ENCODE results near the gene TAS2R60. TPM values are rescaled to one million over a fixed set of nuclear protein-coding genes. Genes with fewer than 3 reads are reported as not detected.

Gene TAS2R60
- total RNA-seq, 1 experiment from 2014 or later: not detected

GRCh38 chr7:143460271-143460979, 17.2 kb downstream of the TAS2R60 start:
- no peak for DNase-seq (ENCODE audit: low spot score)

GRCh38 chr7:143462045-143462444, 18.8 kb downstream of the TAS2R60 start:
- H3K27ac ChIP-seq (ENCODE audit: low read depth, low read length, poor library complexity, severe bottlenecking): no peak overlapping the region
- no peaks in the 10 kb centered on the region for H3K36me3 ChIP-seq (ENCODE audit: insufficient read depth, low read length, poor library complexity, severe bottlenecking)
- BruUV-seq (replicated peaks): no TSS peak
- no peak for DNase-seq (ENCODE audit: low spot score)
- intact Hi-C loops (cut with micrococcal nuclease; ENCODE audit: unreplicated experiment): no loop called here
- no peaks in the 10 kb centered on the region for H3K4me1 ChIP-seq (ENCODE audit: insufficient read depth, low read length, poor library complexity, severe bottlenecking)
- CTCF ChIA-PET: no interaction called here
- no peak overlapping the region for H3K4me3 ChIP-seq (ENCODE audit: low read depth, low read length, poor library complexity, severe bottlenecking)
- POLR2A ChIA-PET (ENCODE audit: low non-redundant PET): no interaction called here
- TF ChIP-seq EZH2 (IDR thresholded peaks at IDR 0.05; ENCODE audit: borderline replicate concordance, low read depth, low read length, poor library complexity, severe bottlenecking) (no peak), CTCF (conservative IDR thresholded peaks at IDR 0.05; ENCODE audit: low read depth, low read length) (no peak)
- no peaks in the 10 kb centered on the region for H3K27me3 ChIP-seq (replicated peaks; ENCODE audit: insufficient read depth, low read depth, low read length, poor library complexity)
- no peaks in the 10 kb centered on the region for H3K9me3 ChIP-seq (ENCODE audit: low read depth, low read length, poor library complexity, severe bottlenecking)

More at GRCh38 chr7:143460271-143460979, 17.2 kb downstream of the TAS2R60 start:
- Histone ChIP-seq H3K36me3 (ENCODE audit: insufficient read depth, low read length, poor library complexity, severe bottlenecking) (no peaks in the 10 kb centered on the region), H3K4me1 (ENCODE audit: insufficient read depth, low read length, poor library complexity, severe bottlenecking) (no peaks in the 10 kb centered on the region), H3K9me3 (ENCODE audit: low read depth, low read length, poor library complexity, severe bottlenecking) (no peaks in the 10 kb centered on the region), H3K4me3 (ENCODE audit: low read depth, low read length, poor library complexity, severe bottlenecking) (no peak overlapping the region), H3K27ac (ENCODE audit: low read depth, low read length, poor library complexity, severe bottlenecking) (no peak overlapping the region), H3K27me3 (replicated peaks; ENCODE audit: insufficient read depth, low read depth, low read length, poor library complexity) (no peaks in the 10 kb centered on the region)
- intact Hi-C loops (cut with micrococcal nuclease; ENCODE audit: unreplicated experiment): no loop called here
- CTCF ChIA-PET: no interaction called here
- POLR2A ChIA-PET (ENCODE audit: low non-redundant PET): no interaction called here
- BruUV-seq (replicated peaks): no TSS peak
- no peak for TF ChIP-seq EZH2 (IDR thresholded peaks at IDR 0.05; ENCODE audit: borderline replicate concordance, low read depth, low read length, poor library complexity, severe bottlenecking)
- TF ChIP-seq CTCF (conservative IDR thresholded peaks at IDR 0.05; ENCODE audit: low read depth, low read length): no peak

GRCh38 chr7:143463556-143463955, 20.3 kb downstream of the TAS2R60 start:
- Histone ChIP-seq H3K36me3 (ENCODE audit: insufficient read depth, low read length, poor library complexity, severe bottlenecking) (no peaks in the 10 kb centered on the region), H3K27ac (ENCODE audit: low read depth, low read length, poor library complexity, severe bottlenecking) (no peak overlapping the region), H3K4me1 (ENCODE audit: insufficient read depth, low read length, poor library complexity, severe bottlenecking) (no peaks in the 10 kb centered on the region), H3K9me3 (ENCODE audit: low read depth, low read length, poor library complexity, severe bottlenecking) (no peaks in the 10 kb centered on the region), H3K4me3 (ENCODE audit: low read depth, low read length, poor library complexity, severe bottlenecking) (no peak overlapping the region), H3K27me3 (replicated peaks; ENCODE audit: insufficient read depth, low read depth, low read length, poor library complexity) (no peaks in the 10 kb centered on the region)
- TF ChIP-seq EZH2 (IDR thresholded peaks at IDR 0.05; ENCODE audit: borderline replicate concordance, low read depth, low read length, poor library complexity, severe bottlenecking): no peak
- TF ChIP-seq CTCF (conservative IDR thresholded peaks at IDR 0.05; ENCODE audit: low read depth, low read length): no peak
- intact Hi-C loops (cut with micrococcal nuclease; ENCODE audit: unreplicated experiment): no loop called here
- POLR2A ChIA-PET (ENCODE audit: low non-redundant PET): no interaction called here
- no TSS peak for BruUV-seq (replicated peaks)
- CTCF ChIA-PET: no interaction called here
- no peak for DNase-seq (ENCODE audit: low spot score)

All from A673 (cell line).